ENCODE data around the gene CDKN2B-AS1.

CDKN2B-AS1 gene

DNA sequence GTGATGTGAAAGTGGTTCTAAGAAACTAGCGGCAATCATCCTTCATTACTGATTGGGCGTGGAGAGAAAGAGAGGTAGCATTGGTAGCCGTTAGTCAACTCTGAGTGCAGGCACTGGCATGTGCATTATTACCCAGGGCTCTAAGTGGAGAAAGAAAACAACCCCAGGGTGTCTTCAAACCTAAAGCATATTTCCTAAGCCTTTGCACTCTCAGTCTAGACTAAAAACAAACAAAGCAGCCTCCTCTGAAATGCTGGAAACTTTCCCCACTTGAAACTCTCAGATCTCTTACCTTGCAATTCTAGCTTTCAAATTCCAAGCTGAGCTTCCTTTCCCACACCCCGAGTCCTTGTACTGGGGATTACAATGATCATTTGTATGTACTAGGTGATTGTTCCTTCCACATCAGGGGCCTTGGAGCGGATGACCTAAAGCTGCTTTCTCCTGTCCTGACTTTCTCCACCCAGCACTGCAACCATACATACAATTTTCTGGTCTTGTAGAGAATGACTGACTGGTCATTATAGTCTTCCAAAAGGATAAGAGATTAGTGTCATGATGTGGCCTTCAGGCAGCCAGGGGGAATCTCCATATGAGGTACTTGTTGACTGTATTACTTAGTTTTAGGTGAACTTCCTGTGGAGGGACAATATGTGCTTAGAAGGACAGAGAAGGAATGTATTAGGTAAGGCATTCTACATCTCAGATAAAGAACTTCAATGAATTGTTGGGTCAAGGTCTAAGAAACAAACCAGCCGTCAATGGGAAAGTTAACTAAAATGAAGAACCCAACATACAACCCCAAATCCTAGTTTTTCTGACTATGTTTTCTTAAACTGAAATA lies 112.8 kb downstream of the CDKN2B-AS1 start:
- no peak overlapping the region for H2AFZ ChIP-seq (ENCODE audit: low read depth, low read length, severe bottlenecking)

DNA sequence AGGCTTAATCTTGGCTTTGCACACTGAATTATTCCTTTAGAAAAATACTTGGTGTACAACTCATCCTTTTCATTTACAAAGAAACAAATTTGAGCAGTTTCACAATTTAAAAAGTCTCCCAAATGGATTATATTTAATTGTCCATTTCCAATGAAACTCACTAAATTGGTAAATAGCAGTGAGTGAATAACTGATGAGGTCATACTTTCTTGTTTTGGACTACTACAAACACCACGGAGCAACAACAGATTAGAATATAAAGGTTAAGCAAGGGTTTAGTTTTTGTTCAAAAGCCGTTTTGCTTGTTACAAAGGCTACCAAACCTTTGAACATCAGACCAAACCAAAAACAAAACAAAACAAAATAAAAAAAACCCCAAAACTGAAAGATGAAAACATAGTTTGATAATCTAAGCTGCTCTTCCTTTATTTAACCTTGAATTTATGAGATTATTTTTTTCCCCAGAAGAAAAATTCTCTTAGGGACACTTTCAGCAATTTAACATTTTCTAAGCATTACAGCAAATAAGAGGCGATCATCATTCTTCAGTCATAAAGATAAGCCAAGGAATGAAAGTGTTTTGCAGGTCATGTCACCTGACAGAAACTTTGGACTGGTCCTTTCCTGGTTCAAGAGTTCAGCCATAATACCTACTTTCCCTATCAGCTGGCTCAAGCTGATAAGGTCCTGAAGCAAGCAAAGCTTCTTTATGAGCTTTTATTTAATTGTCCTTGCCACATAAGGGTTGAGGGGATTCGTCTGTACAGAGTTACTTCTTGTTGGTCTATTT lies 114.2 kb downstream of the CDKN2B-AS1 start:
- Histone ChIP-seq H3K9me3 (ENCODE audit: insufficient read depth, low read length) (no peaks in the 10 kb centered on the region), H3K9ac (ENCODE audit: low read length) (no peak overlapping the region), H2AFZ (ENCODE audit: low read depth, low read length, severe bottlenecking) (no peak overlapping the region), H3K36me3 (ENCODE audit: low read length) (no peaks in the 10 kb centered on the region), H3K27ac (ENCODE audit: low read depth, low read length) (no peak overlapping the region), H3K79me2 (ENCODE audit: insufficient read depth, low read length) (no peaks in the 10 kb centered on the region), H3K4me2 (ENCODE audit: low read depth, low read length, poor library complexity, severe bottlenecking) (no peak overlapping the region), H3K9me2 (replicated peaks; ENCODE audit: insufficient read depth, low read length) (no peaks in the 10 kb centered on the region), H3K4me3 (ENCODE audit: insufficient read depth, low read length, poor library complexity, severe bottlenecking) (no peak overlapping the region), H4K20me1 (ENCODE audit: low read depth, low read length) (no peaks in the 10 kb centered on the region), H3F3A (ENCODE audit: insufficient read depth) (no peaks in the 10 kb centered on the region), H3K27me3 (ENCODE audit: low read length) (no peaks in the 10 kb centered on the region)
- TF ChIP-seq, protein P1, sequence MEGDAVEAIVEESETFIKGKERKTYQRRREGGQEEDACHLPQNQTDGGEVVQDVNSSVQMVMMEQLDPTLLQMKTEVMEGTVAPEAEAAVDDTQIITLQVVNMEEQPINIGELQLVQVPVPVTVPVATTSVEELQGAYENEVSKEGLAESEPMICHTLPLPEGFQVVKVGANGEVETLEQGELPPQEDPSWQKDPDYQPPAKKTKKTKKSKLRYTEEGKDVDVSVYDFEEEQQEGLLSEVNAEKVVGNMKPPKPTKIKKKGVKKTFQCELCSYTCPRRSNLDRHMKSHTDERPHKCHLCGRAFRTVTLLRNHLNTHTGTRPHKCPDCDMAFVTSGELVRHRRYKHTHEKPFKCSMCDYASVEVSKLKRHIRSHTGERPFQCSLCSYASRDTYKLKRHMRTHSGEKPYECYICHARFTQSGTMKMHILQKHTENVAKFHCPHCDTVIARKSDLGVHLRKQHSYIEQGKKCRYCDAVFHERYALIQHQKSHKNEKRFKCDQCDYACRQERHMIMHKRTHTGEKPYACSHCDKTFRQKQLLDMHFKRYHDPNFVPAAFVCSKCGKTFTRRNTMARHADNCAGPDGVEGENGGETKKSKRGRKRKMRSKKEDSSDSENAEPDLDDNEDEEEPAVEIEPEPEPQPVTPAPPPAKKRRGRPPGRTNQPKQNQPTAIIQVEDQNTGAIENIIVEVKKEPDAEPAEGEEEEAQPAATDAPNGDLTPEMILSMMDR (IDR thresholded peaks at IDR 0.05; ENCODE audit: insufficient read depth, low read length, poor library complexity, severe bottlenecking), result no peak
- no peak for TF ChIP-seq EZH2phosphoT487 (conservative IDR thresholded peaks at IDR 0.05; ENCODE audit: low read length)

More for the DNA sequence above, 112.8 kb downstream of the CDKN2B-AS1 start:
- H3K79me2 ChIP-seq (ENCODE audit: insufficient read depth, low read length), result no peaks in the 10 kb centered on the region
- H3K4me2 ChIP-seq (ENCODE audit: low read depth, low read length, poor library complexity, severe bottlenecking), result no peak overlapping the region
- no peaks in the 10 kb centered on the region for H3K36me3 ChIP-seq (ENCODE audit: low read length)
- H3K9me2 ChIP-seq (replicated peaks; ENCODE audit: insufficient read depth, low read length), result no peaks in the 10 kb centered on the region
- no peak overlapping the region for H3K27ac ChIP-seq (ENCODE audit: low read depth, low read length)
- no peak overlapping the region for H3K4me3 ChIP-seq (ENCODE audit: insufficient read depth, low read length, poor library complexity, severe bottlenecking)
- no peaks in the 10 kb centered on the region for H3K9me3 ChIP-seq (ENCODE audit: insufficient read depth, low read length)
- H3K27me3 ChIP-seq (ENCODE audit: low read length), result no peaks in the 10 kb centered on the region
- H3K9ac ChIP-seq (ENCODE audit: low read length), result no peak overlapping the region
- TF ChIP-seq, protein P1 (IDR thresholded peaks at IDR 0.05; ENCODE audit: insufficient read depth, low read length, poor library complexity, severe bottlenecking), result no peak
- TF ChIP-seq EZH2phosphoT487 (conservative IDR thresholded peaks at IDR 0.05; ENCODE audit: low read length), result no peak
- no peaks in the 10 kb centered on the region for H3F3A ChIP-seq (ENCODE audit: insufficient read depth)
- no peaks in the 10 kb centered on the region for H4K20me1 ChIP-seq (ENCODE audit: low read depth, low read length)

DNA sequence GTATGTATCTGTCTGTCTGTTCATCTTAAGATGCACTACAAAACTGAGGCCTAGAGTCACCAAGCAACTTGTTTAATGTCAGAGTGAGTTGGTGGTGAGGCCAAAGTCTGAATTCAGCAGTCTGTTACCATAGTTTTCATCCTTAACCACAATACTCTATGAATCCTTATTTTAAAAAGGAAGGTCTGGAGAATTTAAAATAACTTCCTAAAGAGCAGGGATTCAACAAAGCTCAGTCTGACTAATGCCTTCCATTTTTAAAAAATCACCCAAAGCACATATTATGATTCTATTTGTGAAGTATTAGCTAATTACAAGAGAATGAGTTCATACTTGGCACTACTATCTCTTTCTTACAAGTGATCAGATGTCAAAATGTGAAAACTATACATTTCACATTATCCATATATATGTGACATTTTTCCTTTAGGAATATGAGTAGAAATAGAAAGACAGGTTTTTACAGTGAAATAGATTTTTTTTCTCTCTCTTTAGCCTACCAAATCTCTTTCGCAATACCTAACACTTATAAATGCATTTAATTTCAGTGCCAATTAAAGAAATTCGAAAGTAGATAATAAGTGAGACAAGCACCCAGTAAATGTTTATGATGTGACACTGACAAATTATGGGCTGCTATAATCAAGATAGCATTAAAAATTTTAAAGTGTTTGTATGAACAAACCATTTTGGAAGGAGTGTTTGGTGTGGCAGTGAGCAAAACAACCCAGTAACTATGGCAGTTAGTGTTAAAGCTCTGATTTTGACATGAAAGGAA lies 116.8 kb downstream of the CDKN2B-AS1 start:
- Histone ChIP-seq H3K4me2 (ENCODE audit: low read depth, low read length, poor library complexity, severe bottlenecking) (no peak overlapping the region), H3K9me3 (ENCODE audit: insufficient read depth, low read length) (no peaks in the 10 kb centered on the region)

More for the DNA sequence above, 116.8 kb downstream of the CDKN2B-AS1 start:
- no peak overlapping the region for H3K4me3 ChIP-seq (ENCODE audit: insufficient read depth, low read length, poor library complexity, severe bottlenecking)
- H3K79me2 ChIP-seq (ENCODE audit: insufficient read depth, low read length), result no peaks in the 10 kb centered on the region
- H3F3A ChIP-seq (ENCODE audit: insufficient read depth), result no peaks in the 10 kb centered on the region
- no peak overlapping the region for H3K9ac ChIP-seq (ENCODE audit: low read length)
- no peak overlapping the region for H2AFZ ChIP-seq (ENCODE audit: low read depth, low read length, severe bottlenecking)
- no peaks in the 10 kb centered on the region for H3K9me2 ChIP-seq (replicated peaks; ENCODE audit: insufficient read depth, low read length)
- no peak overlapping the region for H3K27ac ChIP-seq (ENCODE audit: low read depth, low read length)
- no peaks in the 10 kb centered on the region for H3K27me3 ChIP-seq (ENCODE audit: low read length)
- H3K36me3 ChIP-seq (ENCODE audit: low read length), result no peaks in the 10 kb centered on the region
- no peaks in the 10 kb centered on the region for H4K20me1 ChIP-seq (ENCODE audit: low read depth, low read length)
- TF ChIP-seq, protein P1 (IDR thresholded peaks at IDR 0.05; ENCODE audit: insufficient read depth, low read length, poor library complexity, severe bottlenecking), result no peak
- no peak for TF ChIP-seq EZH2phosphoT487 (conservative IDR thresholded peaks at IDR 0.05; ENCODE audit: low read length)

Data from SU-DHL-6 (cell line).